Right lobe of liver (tissue), 4 donors: ENCODE measurements around the gene FKBP5.
A peak's percentile ranks its signal among the peaks of the same experiment; 100 is the strongest.

ENCODE experiments used
- POLR2A ChIP-seq: fragments of 450-650 bp; IDR thresholded peaks from one replicate; pipeline ENCODE4 v1.6.1; 2017; ENCODE audit warnings: antibody characterized with exemption, mild to moderate bottlenecking
- TF ChIP-seq, protein P1 (sequence below), 4 donors: fragments of 200-600 bp in 3 of 4; fragments of 450-650 bp in 1 of 4; IDR thresholded peaks; one replicate each; pipeline versions ENCODE4 v1.5.1 to v1.8.0; 2016 to 2022; ENCODE audit warnings: antibody characterized with exemption in 4 of 4, mild to moderate bottlenecking in 2 of 4
- donor health status: DM: no; HTN: no; CAD: no.
- donor health status: DM: no; HTN: no; CAD: no.
- donor health status: DM: no; HTN: yes; CAD: no.

- TF ChIP-seq POLR2A = peak; percentile 65
- TF ChIP-seq, protein P1, sequence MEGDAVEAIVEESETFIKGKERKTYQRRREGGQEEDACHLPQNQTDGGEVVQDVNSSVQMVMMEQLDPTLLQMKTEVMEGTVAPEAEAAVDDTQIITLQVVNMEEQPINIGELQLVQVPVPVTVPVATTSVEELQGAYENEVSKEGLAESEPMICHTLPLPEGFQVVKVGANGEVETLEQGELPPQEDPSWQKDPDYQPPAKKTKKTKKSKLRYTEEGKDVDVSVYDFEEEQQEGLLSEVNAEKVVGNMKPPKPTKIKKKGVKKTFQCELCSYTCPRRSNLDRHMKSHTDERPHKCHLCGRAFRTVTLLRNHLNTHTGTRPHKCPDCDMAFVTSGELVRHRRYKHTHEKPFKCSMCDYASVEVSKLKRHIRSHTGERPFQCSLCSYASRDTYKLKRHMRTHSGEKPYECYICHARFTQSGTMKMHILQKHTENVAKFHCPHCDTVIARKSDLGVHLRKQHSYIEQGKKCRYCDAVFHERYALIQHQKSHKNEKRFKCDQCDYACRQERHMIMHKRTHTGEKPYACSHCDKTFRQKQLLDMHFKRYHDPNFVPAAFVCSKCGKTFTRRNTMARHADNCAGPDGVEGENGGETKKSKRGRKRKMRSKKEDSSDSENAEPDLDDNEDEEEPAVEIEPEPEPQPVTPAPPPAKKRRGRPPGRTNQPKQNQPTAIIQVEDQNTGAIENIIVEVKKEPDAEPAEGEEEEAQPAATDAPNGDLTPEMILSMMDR (IDR thresholded peaks at IDR 0.05) = no peak
Observed at GRCh38 chr6:35724059-35724458, 35.3 kb upstream of the FKBP5 start.
